Measurements from ENCODE around the gene PPP1CB.

PPP1CB gene

GRCh38 chr2:28745225-28745624 lies 6.4 kb upstream of the PPP1CB start:
- DNase-seq (ENCODE audit: low read depth), result no peak

- no peak for DNase-seq (ENCODE audit: low read depth)
Observed at GRCh38 chr2:28745876-28746275, 5.8 kb upstream of the PPP1CB start.

- DNase-seq (ENCODE audit: low read depth), result no peak
Observed at GRCh38 chr2:28746429-28747111, 5.1 kb upstream of the PPP1CB start.

GRCh38 chr2:28747714-28748113 lies 3.9 kb upstream of the PPP1CB start:
- no peak for DNase-seq (ENCODE audit: low read depth)

GRCh38 chr2:28748176-28748575 lies 3.5 kb upstream of the PPP1CB start:
- DNase-seq (ENCODE audit: low read depth), result no peak

GRCh38 chr2:28748941-28749340 lies 2.7 kb upstream of the PPP1CB start:
- no peak for DNase-seq (ENCODE audit: low read depth)

GRCh38 chr2:28749526-28749925 lies 2.1 kb upstream of the PPP1CB start:
- DNase-seq (ENCODE audit: low read depth), result no peak

GRCh38 chr2:28750316-28751251 lies 1.0 kb upstream of the PPP1CB start:
- DNase-seq (ENCODE audit: low read depth), result no peak

GRCh38 chr2:28751956-28752630 lies 463 bp downstream of the PPP1CB start:
- DNase-seq (ENCODE audit: low read depth), result no peak

- no peak for DNase-seq (ENCODE audit: low read depth)
Observed at GRCh38 chr2:28752631-28753376, 1.2 kb downstream of the PPP1CB start.

GRCh38 chr2:28754321-28754720 lies 2.7 kb downstream of the PPP1CB start:
- DNase-seq (ENCODE audit: low read depth), result no peak

- no peak for DNase-seq (ENCODE audit: low read depth)
Observed at GRCh38 chr2:28755421-28755820, 3.8 kb downstream of the PPP1CB start.

- no peak for DNase-seq (ENCODE audit: low read depth)
Observed at GRCh38 chr2:28758459-28758858, 6.8 kb downstream of the PPP1CB start.

GRCh38 chr2:28761420-28761819 lies 9.8 kb downstream of the PPP1CB start:
- DNase-seq (ENCODE audit: low read depth), result no peak

- no peak for DNase-seq (ENCODE audit: low read depth)
Observed at GRCh38 chr2:28764909-28765711, 13.5 kb downstream of the PPP1CB start.

- no peak for DNase-seq (ENCODE audit: low read depth)
Observed at GRCh38 chr2:28766070-28766469, 14.4 kb downstream of the PPP1CB start.

GRCh38 chr2:28767337-28767736 lies 15.7 kb downstream of the PPP1CB start:
- no peak for DNase-seq (ENCODE audit: low read depth)

GRCh38 chr2:28768422-28768821 lies 16.8 kb downstream of the PPP1CB start:
- DNase-seq (ENCODE audit: low read depth), result no peak

GRCh38 chr2:28768952-28769351 lies 17.3 kb downstream of the PPP1CB start:
- DNase-seq (ENCODE audit: low read depth), result no peak

- DNase-seq (ENCODE audit: low read depth), result no peak
Observed at GRCh38 chr2:28772351-28772750, 20.7 kb downstream of the PPP1CB start.

- no peak for DNase-seq (ENCODE audit: low read depth)
Observed at GRCh38 chr2:28776471-28776870, 24.8 kb downstream of the PPP1CB start.

All from non-pigmented ciliary epithelial cell (primary cell).